GM23338 (cell line): ENCODE data around the gene TLDC2.

Experiments used
- CREB1 ChIP-seq: fragments of 250-450 bp; sonication (Bioruptor Pico); IDR thresholded peaks from 2 replicates; pipeline ENCODE4 v1.5.0; 2020; ENCODE audit warnings: low read depth, mild to moderate bottlenecking, moderate library complexity
- EZH2 ChIP-seq: fragments of 200-600 bp; sonication (generic); IDR thresholded peaks from one replicate; pipeline ENCODE4 v1.8.0; 2017; ENCODE audit warnings: antibody characterized with exemption, mild to moderate bottlenecking, low read depth; ENCODE audit not compliant: unreplicated experiment
- EZH2phosphoT487 ChIP-seq: fragments of 200-600 bp; sonication (generic); IDR thresholded peaks from one replicate; pipeline ENCODE4 v1.8.1; 2018; ENCODE audit warnings: antibody characterized with exemption; ENCODE audit not compliant: unreplicated experiment
- JUNB ChIP-seq: IDR thresholded peaks from one replicate; pipeline ENCODE4 v1.6.1; 2016; ENCODE audit warnings: antibody characterized with exemption; ENCODE audit not compliant: unreplicated experiment
- NANOG ChIP-seq: IDR thresholded peaks from 2 replicates; pipeline ENCODE4 v1.6.1; 2016; ENCODE audit warnings: antibody characterized with exemption, borderline replicate concordance
- POLR2AphosphoS5 ChIP-seq: IDR thresholded peaks from 2 replicates; pipeline ENCODE4 v1.6.1; 2016; ENCODE audit warnings: antibody characterized with exemption, low read depth
- STAT1 ChIP-seq: IDR thresholded peaks from one replicate; pipeline ENCODE4 v1.6.1; 2016; ENCODE audit warnings: antibody characterized with exemption; ENCODE audit not compliant: unreplicated experiment
- ZNF114 ChIP-seq: fragments of 250-450 bp; sonication (Bioruptor Pico); IDR thresholded peaks from 2 replicates; pipeline ENCODE4 v1.5.0; 2020; ENCODE audit warnings: mild to moderate bottlenecking, moderate library complexity
- ZNF331 ChIP-seq: fragments of 250-450 bp; sonication (Bioruptor Pico); IDR thresholded peaks from 2 replicates; pipeline ENCODE4 v1.5.0; 2020; ENCODE audit warnings: low read depth, mild to moderate bottlenecking, moderate library complexity
- TF ChIP-seq, protein P1 (sequence below), 2 experiments: fragments of 200-600 bp in 1 of 2; sonication (generic) in 1 of 2; conservative IDR thresholded peaks; 2 replicates each; pipeline versions ENCODE4 v1.5.1 to v1.6.1; 2016 to 2017; ENCODE audit warnings: antibody characterized with exemption in 2 of 2, low read depth in 2 of 2, mild to moderate bottlenecking in 2 of 2, moderate library complexity in 1 of 2
- TF ChIP-seq, protein P2 (sequence below): IDR thresholded peaks from one replicate; pipeline ENCODE4 v1.6.1; 2018; ENCODE audit warnings: antibody characterized with exemption; ENCODE audit not compliant: unreplicated experiment
- TF ChIP-seq, protein P3 (sequence below): IDR thresholded peaks from 2 replicates; pipeline ENCODE4 v1.6.1; 2016; ENCODE audit warnings: antibody characterized with exemption

DNA sequence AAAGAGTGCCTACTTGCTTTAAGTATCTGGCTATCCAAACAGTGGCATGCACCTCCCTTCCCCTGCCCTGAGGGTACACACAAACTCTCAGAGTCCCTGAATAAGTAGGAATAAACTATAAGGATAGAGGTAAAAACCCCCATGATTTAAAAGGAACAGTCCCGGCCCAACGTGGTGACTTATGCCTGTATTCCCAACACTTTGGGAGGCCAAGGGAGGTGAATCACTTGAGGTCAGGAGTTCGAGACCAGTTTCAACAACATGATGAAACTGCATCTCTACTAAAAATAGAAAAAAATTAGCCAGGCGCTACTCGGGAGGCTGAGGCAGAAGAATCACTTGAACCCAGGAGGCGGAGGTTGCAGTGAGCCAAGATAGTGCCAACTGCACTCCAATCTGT, 53.4 kb downstream of the TLDC2 start:
- TF ChIP-seq, protein P1, sequence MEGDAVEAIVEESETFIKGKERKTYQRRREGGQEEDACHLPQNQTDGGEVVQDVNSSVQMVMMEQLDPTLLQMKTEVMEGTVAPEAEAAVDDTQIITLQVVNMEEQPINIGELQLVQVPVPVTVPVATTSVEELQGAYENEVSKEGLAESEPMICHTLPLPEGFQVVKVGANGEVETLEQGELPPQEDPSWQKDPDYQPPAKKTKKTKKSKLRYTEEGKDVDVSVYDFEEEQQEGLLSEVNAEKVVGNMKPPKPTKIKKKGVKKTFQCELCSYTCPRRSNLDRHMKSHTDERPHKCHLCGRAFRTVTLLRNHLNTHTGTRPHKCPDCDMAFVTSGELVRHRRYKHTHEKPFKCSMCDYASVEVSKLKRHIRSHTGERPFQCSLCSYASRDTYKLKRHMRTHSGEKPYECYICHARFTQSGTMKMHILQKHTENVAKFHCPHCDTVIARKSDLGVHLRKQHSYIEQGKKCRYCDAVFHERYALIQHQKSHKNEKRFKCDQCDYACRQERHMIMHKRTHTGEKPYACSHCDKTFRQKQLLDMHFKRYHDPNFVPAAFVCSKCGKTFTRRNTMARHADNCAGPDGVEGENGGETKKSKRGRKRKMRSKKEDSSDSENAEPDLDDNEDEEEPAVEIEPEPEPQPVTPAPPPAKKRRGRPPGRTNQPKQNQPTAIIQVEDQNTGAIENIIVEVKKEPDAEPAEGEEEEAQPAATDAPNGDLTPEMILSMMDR (conservative IDR thresholded peaks at IDR 0.05; ENCODE audit: low read depth in 2 of 2), result no peak
- no peak for TF ChIP-seq EZH2
- TF ChIP-seq, protein P2, sequence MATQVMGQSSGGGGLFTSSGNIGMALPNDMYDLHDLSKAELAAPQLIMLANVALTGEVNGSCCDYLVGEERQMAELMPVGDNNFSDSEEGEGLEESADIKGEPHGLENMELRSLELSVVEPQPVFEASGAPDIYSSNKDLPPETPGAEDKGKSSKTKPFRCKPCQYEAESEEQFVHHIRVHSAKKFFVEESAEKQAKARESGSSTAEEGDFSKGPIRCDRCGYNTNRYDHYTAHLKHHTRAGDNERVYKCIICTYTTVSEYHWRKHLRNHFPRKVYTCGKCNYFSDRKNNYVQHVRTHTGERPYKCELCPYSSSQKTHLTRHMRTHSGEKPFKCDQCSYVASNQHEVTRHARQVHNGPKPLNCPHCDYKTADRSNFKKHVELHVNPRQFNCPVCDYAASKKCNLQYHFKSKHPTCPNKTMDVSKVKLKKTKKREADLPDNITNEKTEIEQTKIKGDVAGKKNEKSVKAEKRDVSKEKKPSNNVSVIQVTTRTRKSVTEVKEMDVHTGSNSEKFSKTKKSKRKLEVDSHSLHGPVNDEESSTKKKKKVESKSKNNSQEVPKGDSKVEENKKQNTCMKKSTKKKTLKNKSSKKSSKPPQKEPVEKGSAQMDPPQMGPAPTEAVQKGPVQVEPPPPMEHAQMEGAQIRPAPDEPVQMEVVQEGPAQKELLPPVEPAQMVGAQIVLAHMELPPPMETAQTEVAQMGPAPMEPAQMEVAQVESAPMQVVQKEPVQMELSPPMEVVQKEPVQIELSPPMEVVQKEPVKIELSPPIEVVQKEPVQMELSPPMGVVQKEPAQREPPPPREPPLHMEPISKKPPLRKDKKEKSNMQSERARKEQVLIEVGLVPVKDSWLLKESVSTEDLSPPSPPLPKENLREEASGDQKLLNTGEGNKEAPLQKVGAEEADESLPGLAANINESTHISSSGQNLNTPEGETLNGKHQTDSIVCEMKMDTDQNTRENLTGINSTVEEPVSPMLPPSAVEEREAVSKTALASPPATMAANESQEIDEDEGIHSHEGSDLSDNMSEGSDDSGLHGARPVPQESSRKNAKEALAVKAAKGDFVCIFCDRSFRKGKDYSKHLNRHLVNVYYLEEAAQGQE, result no peak
- TF ChIP-seq ZNF114 (CRISPR knock-in tag), result no peak
- TF ChIP-seq EZH2phosphoT487, result no peak
- TF ChIP-seq POLR2AphosphoS5, result no peak
- no peak for TF ChIP-seq CREB1 (CRISPR knock-in tag)
- no peak for TF ChIP-seq JUNB
- TF ChIP-seq, protein P3, sequence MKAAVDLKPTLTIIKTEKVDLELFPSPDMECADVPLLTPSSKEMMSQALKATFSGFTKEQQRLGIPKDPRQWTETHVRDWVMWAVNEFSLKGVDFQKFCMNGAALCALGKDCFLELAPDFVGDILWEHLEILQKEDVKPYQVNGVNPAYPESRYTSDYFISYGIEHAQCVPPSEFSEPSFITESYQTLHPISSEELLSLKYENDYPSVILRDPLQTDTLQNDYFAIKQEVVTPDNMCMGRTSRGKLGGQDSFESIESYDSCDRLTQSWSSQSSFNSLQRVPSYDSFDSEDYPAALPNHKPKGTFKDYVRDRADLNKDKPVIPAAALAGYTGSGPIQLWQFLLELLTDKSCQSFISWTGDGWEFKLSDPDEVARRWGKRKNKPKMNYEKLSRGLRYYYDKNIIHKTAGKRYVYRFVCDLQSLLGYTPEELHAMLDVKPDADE, result no peak
- no peak for TF ChIP-seq ZNF331 (CRISPR knock-in tag)
- no peak for TF ChIP-seq NANOG
- no peak for TF ChIP-seq STAT1
